Activated T-cell treated with anti-CD3 and anti-CD28 coated beads, Interleukin-2, amount 50 U/mL, for 1 hour (primary cell): ENCODE data around the gene NOL6.

Source experiments
- DNase-seq: peaks from one replicate; pipeline ENCODE4 v3.0.0-alpha.2; 2020

The NOL6 gene

GRCh38 chr9:33450621-33451146, 23.0 kb downstream of the NOL6 start:
- DNase-seq: no peak

- DNase-seq: no peak
Measured at GRCh38 chr9:33449715-33450114, 24.0 kb downstream of the NOL6 start.

GRCh38 chr9:33447799-33448553, 25.7 kb downstream of the NOL6 start:
- peak; percentile 31 for DNase-seq

GRCh38 chr9:33446946-33447798, 26.6 kb downstream of the NOL6 start, which contains the start of gene AQP3:
Gene AQP3 (minus strand): TSS chr9:33447593. CDS start chr9:33447530, 63 bp downstream.
- DNase-seq: peak; percentile 81

- DNase-seq: peak; percentile 63
Measured at GRCh38 chr9:33446240-33446945, 27.3 kb downstream of the NOL6 start.

- peak; percentile 45 for DNase-seq
Measured at GRCh38 chr9:33445389-33446239, 28.1 kb downstream of the NOL6 start.

GRCh38 chr9:33443464-33444154, 30.1 kb downstream of the NOL6 start:
- DNase-seq: no peak

- DNase-seq: no peak
Measured at GRCh38 chr9:33443047-33443446, 30.7 kb downstream of the NOL6 start.

GRCh38 chr9:33442125-33442524, 31.6 kb downstream of the NOL6 start:
- DNase-seq: no peak

- DNase-seq: no peak
Measured at GRCh38 chr9:33440609-33441008, 33.1 kb downstream of the NOL6 start.

- no peak for DNase-seq
Measured at GRCh38 chr9:33440204-33440603, 33.5 kb downstream of the NOL6 start.

GRCh38 chr9:33439731-33440130, 34.0 kb downstream of the NOL6 start:
- no peak for DNase-seq

GRCh38 chr9:33438926-33439680, 34.6 kb downstream of the NOL6 start:
- no peak for DNase-seq

GRCh38 chr9:33437898-33438297, 35.8 kb downstream of the NOL6 start:
- no peak for DNase-seq

GRCh38 chr9:33437205-33437604, 36.5 kb downstream of the NOL6 start:
- no peak for DNase-seq

- no peak for DNase-seq
Measured at GRCh38 chr9:33436445-33436844, 37.3 kb downstream of the NOL6 start.

- DNase-seq: no peak
Measured at GRCh38 chr9:33435821-33436277, 37.9 kb downstream of the NOL6 start.

GRCh38 chr9:33434317-33435105, 39.2 kb downstream of the NOL6 start:
- DNase-seq: no peak

- no peak for DNase-seq
Measured at GRCh38 chr9:33433871-33434270, 39.9 kb downstream of the NOL6 start.

GRCh38 chr9:33431420-33431819, 42.3 kb downstream of the NOL6 start:
- no peak for DNase-seq
